GM19035 (cell line): ENCODE measurements around the gene GIPC3.
"Not testable (repeated sequence)": the region's sequence is repeated elsewhere in the genome, so short reads cannot be mapped to it uniquely, and the experiment has no call there.

Experiments used
- ATAC-seq: cut with Tn5 transposase; IDR thresholded peaks from one replicate; pipeline ENCODE4 v1.9.1; 2021; ENCODE audit not compliant: unreplicated experiment

The GIPC3 gene

GRCh38 chr19:3575949-3576673 is 9.2 kb upstream of the GIPC3 start:
- ATAC-seq: no peak

- ATAC-seq: no peak
Measured at GRCh38 chr19:3576696-3577443, 8.4 kb upstream of the GIPC3 start.

DNA sequence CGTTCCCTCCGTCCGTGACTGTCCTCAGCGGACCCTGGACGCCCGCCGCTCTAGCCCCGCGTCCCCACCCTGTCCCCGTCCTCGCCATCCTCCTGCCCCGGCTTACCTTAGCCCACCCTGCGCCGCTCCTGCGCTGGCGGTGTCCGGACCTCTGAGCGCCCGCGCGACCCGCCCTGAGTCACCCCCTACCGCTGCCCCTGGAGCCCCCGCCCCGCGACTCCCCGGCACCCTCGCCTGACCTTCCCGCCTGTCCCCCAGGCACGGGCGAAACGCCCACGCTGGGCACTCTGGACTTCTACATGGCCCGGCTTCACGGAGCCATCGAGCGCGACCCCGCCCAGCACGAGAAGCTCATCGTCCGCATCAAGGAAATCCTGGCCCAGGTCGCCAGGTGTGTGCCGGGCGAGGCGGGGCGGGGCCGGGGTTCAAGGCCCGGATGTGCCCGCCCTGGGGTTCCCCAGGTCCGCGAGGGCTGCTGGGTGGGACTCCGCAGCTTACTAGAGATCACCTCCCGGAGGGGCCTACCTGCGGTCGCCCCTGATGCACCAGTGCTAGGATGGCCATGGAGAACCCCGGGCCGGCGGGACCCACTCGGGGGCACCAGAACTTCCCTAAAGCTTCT is 7.4 kb upstream of the GIPC3 start:
- no peak for ATAC-seq

- no peak for ATAC-seq
Measured at GRCh38 chr19:3578390-3578789, 6.9 kb upstream of the GIPC3 start.

DNA sequence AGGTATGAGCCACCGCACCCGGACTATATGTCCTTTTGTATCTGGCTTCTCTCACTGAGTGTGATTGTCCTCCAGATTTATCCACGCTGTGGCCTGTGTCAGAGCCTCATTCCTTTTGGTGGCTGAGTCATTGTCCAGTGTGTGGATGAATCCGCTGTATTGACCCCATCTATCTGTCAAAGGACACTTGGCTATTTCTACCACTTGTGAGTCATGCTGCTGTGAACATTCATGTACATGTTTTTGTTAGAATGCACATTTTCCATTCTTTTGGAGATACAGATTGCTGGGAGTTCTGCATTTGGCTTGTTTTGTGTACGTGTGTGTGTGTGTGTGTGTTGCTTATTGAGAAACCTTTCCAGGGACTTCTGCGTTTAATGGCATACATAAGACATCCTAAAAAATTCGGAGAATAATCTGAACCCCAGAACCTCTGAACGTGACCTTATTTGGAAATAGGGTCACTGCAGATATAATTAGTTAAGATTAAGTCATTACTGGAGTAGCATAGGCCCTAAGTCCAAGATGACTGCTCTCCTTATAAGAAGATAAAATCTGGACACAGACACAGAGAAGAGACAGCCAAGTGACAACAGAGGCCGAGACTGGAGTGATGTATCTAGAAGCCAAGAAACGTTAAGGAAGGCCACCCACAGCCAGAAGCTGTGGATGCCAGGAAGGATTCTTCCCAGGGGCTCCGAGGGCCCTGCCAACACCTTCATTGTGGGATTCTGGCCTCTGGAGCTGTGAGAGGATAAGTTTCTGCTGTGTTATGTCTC is 4.9 kb upstream of the GIPC3 start:
- no peak for ATAC-seq

DNA sequence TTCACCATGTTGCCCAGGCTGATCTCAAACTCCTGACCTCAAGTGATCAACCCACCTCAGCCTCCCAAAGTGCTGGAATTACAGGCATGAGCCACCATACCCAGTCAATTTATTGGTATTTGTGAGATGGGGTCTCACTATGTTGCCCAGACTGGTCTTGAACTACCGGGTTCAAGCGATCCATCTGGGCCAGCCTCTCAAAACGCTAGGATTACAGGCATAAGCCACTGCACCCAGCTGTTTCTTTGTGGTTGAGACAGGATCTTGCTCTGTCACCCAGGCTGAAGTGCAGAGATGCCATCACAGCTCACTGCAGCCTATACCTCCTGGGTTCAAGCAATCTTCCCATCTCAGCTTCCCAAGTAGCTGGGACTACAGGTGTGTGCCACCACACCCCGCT is 3.5 kb upstream of the GIPC3 start:
- ATAC-seq: not testable (repeated sequence)

DNA sequence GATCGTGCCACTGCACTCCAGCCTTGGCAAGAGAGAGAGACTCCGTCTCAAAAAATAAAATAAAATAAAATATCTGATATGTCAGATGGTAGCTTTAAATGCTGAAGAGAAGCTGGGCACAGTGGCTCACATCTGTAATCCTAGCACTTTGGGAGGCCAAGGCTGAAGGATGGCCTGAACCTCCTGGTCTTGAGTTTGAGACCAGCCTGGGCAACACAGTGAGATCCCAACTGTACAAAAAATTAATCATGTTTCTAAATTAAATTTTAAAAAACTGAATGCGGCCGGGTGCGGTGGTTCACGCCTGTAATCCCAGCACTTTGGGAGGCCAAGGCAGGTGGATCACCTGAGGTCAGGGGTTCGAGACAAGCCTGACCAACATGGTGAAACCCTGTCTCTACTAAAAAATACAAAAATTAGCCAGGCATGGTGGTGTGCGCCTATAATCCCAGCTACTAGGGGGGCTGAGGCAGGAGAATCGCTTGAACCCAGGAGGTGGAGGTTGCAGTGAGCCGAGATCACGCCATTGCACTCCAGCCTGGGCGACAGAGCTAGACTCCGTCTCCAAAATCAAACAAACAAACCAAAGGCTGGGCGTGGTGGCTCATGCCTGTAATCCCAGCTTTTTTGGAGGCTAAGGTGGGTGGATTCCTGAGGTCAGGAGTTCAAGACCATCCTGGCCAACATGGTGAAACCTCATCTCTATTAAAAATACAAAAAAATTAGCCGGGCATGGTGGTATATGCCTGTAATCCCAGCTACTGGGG is 1.1 kb upstream of the GIPC3 start:
- not testable (repeated sequence) for ATAC-seq

DNA sequence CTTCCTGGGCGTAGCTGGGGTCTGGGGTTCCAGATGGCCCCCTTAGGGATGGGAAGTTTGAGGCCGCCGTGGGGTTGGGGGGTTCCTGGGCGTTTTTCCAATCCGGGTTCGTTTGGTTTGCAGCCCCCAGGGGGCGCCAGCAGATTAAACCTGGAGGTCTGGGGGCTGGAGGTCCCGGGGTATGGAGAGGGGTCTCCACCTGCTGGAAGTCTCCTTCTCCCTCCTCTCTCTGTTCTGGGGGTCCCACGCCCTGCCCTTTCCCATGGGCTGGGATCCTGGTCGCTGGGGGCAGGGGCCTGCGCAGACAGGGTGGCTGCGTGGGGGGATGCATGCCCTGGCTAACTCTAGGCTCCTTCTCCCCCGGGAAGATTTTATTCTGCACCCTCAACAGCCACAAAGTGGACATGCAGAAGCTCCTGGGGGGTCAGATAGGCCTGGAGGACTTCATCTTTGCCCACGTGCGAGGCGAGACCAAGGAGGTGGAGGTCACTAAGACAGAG is 899 bp downstream of the GIPC3 start:
- no peak for ATAC-seq

GRCh38 chr19:3586707-3587346 is 1.5 kb downstream of the GIPC3 start:
- no peak for ATAC-seq

- no peak for ATAC-seq
Measured at GRCh38 chr19:3589439-3589838, 4.2 kb downstream of the GIPC3 start.

GRCh38 chr19:3589949-3590348 is 4.7 kb downstream of the GIPC3 start:
- ATAC-seq: no peak

- ATAC-seq: no peak
Measured at GRCh38 chr19:3590991-3591659, 5.8 kb downstream of the GIPC3 start.

- ATAC-seq: no peak
Measured at GRCh38 chr19:3591876-3592613, 6.8 kb downstream of the GIPC3 start.

GRCh38 chr19:3593156-3593555 is 7.9 kb downstream of the GIPC3 start:
- no peak for ATAC-seq

- no peak for ATAC-seq
Measured at GRCh38 chr19:3595521-3596061, 10.3 kb downstream of the GIPC3 start.

- ATAC-seq: no peak
Measured at GRCh38 chr19:3599776-3600187, 14.5 kb downstream of the GIPC3 start.

- ATAC-seq: no peak
Measured at GRCh38 chr19:3601021-3601420, 15.7 kb downstream of the GIPC3 start.

DNA sequence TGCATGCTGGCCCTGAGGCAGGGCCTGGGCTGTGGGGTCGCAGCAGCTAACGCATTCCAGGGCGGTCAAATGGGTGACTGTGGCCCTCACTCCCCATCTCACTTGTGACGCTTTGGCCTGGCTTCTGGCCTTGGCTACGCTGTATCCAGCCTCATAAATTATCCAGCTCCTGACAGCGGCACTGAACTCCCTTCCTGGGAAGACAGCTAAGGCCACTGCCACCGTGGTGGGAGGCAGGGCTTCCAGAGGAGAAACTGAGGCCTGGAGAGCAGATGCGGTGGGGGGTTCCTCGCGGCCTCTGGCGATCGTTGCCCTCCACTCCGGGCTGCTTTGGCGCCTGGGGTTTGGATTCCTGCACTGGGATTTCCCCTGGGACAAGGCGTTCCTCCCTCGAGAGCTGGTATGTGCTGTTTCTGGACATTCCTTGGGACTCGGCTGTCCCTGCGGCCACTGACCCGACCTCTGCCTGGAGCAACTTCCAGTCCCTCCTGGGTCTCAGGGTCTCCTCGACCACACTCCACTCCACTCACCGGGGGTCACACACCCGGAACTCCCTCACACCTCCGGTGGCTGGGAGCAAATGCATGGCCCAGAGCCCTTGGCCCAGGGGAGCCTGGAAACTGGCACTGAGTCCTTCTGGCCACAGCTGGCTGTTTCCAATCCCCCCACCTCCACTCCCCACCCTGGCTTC is 18.0 kb downstream of the GIPC3 start:
- ATAC-seq: no peak
